Loucy (cell line): ENCODE results near the gene SLC35E1.

Experiments
- H2AFZ ChIP-seq: fragments of 200-600 bp; sonication (generic); 2 replicates; pipeline ENCODE4 v1.6.0; 2016; ENCODE audit warnings: antibody characterized with exemption, mild to moderate bottlenecking, low read length, moderate library complexity
- H3F3A ChIP-seq: fragments of 200-600 bp; 2 replicates; pipeline ENCODE4 v1.6.0; 2016; ENCODE audit warnings: antibody characterized with exemption, low read depth, mild to moderate bottlenecking
- H3K27me3 ChIP-seq: fragments of 200-600 bp; sonication (generic); 2 replicates; pipeline ENCODE4 v1.6.1; 2014; ENCODE audit warnings: low read length, mild to moderate bottlenecking; ENCODE audit not compliant: insufficient read depth, poor library complexity, severe bottlenecking
- H3K36me3 ChIP-seq: fragments of 200-600 bp; sonication (generic); 2 replicates; pipeline ENCODE4 v1.6.1; 2016; ENCODE audit warnings: low read length; ENCODE audit not compliant: insufficient read depth
- H3K4me1 ChIP-seq: fragments of 200-600 bp; sonication (generic); 2 replicates; pipeline ENCODE4 v1.5.1; 2014; ENCODE audit warnings: low read length, mild to moderate bottlenecking; ENCODE audit not compliant: insufficient read depth, poor library complexity, severe bottlenecking
- H3K4me2 ChIP-seq: fragments of 200-600 bp; sonication (generic); 2 replicates; pipeline ENCODE4 v1.6.0; 2014; ENCODE audit warnings: antibody characterized with exemption, low read length, low read depth, mild to moderate bottlenecking; ENCODE audit not compliant: poor library complexity, severe bottlenecking
- H3K4me3 ChIP-seq: fragments of 200-600 bp; sonication (generic); 2 replicates; pipeline ENCODE4 v1.5.1; 2014; ENCODE audit warnings: low read length, mild to moderate bottlenecking, mixed read lengths; ENCODE audit not compliant: poor library complexity, severe bottlenecking
- H3K79me2 ChIP-seq: fragments of 200-600 bp; sonication (generic); 2 replicates; pipeline ENCODE4 v1.6.1; 2014; ENCODE audit warnings: low read length; ENCODE audit not compliant: insufficient read depth
- H3K9ac ChIP-seq: fragments of 200-600 bp; sonication (generic); 2 replicates; pipeline ENCODE4 v1.6.0; 2014; ENCODE audit warnings: mild to moderate bottlenecking, low read depth, low read length, moderate library complexity; ENCODE audit not compliant: poor library complexity, severe bottlenecking
- H3K9me2 ChIP-seq: fragments of 200-600 bp; sonication (generic); replicated peaks from 2 replicates; pipeline ENCODE4 v1.6.1; 2016; ENCODE audit warnings: low read depth, low read length, mixed read lengths
- H3K9me3 ChIP-seq: fragments of 200-600 bp; sonication (generic); 2 replicates; pipeline ENCODE4 v1.6.1; 2014; ENCODE audit warnings: mild to moderate bottlenecking, antibody characterized with exemption, low read length, low read depth; ENCODE audit not compliant: insufficient read depth
- H4K20me1 ChIP-seq: fragments of 200-600 bp; sonication (generic); 2 replicates; pipeline ENCODE4 v1.6.0; 2014; ENCODE audit warnings: antibody characterized with exemption, low read length, mild to moderate bottlenecking; ENCODE audit not compliant: insufficient read depth, poor library complexity, severe bottlenecking
- CTCF ChIP-seq: fragments of 200-600 bp; sonication (generic); conservative IDR thresholded peaks from 2 replicates; pipeline ENCODE4 v1.5.1; 2014; ENCODE audit warnings: mild to moderate bottlenecking, antibody characterized with exemption, low read length
- EZH2phosphoT487 ChIP-seq: fragments of 200-600 bp; IDR thresholded peaks from 2 replicates; pipeline ENCODE4 v1.6.1; 2018; ENCODE audit warnings: antibody characterized with exemption, mild to moderate bottlenecking, moderate library complexity, borderline replicate concordance

Gene SLC35E1

GRCh38 chr19:16605115-16605514 is 32.9 kb upstream of the SLC35E1 start:
- H3K9ac ChIP-seq = no peak overlapping the region
- TF ChIP-seq CTCF = no peak
- TF ChIP-seq EZH2phosphoT487 = no peak
- H3F3A ChIP-seq = no peaks in the 10 kb centered on the region
- H3K4me1 ChIP-seq = no peaks in the 10 kb centered on the region
- H3K9me2 ChIP-seq = no peaks in the 10 kb centered on the region
- peaks cover 97% of the 10 kb centered on the region for H3K79me2 ChIP-seq
- H3K9me3 ChIP-seq = no peaks in the 10 kb centered on the region
- H3K27me3 ChIP-seq = no peaks in the 10 kb centered on the region
- no peak overlapping the region for H3K4me3 ChIP-seq
- peaks cover 8% of the 10 kb centered on the region; the same call in 1 of the 2 replicates for H3K36me3 ChIP-seq
- no peak overlapping the region for H2AFZ ChIP-seq
- no peak overlapping the region for H3K4me2 ChIP-seq
- H4K20me1 ChIP-seq = peaks cover 68% of the 10 kb centered on the region

GRCh38 chr19:16604615-16605014 is 32.4 kb upstream of the SLC35E1 start:
- Histone ChIP-seq H3K79me2 (peaks cover 97% of the 10 kb centered on the region), H3K9ac (no peak overlapping the region), H3K9me3 (no peaks in the 10 kb centered on the region), H3K4me3 (no peak overlapping the region), H3K4me1 (no peaks in the 10 kb centered on the region), H3K36me3 (peaks cover 8% of the 10 kb centered on the region; the same call in 1 of the 2 replicates), H3K27me3 (no peaks in the 10 kb centered on the region), H2AFZ (no peak overlapping the region), H3F3A (no peaks in the 10 kb centered on the region), H4K20me1 (peaks cover 66% of the 10 kb centered on the region), H3K9me2 (no peaks in the 10 kb centered on the region), H3K4me2 (no peak overlapping the region)
- TF ChIP-seq EZH2phosphoT487 (no peak), CTCF (no peak)

- TF ChIP-seq CTCF = no peak
- TF ChIP-seq EZH2phosphoT487 = no peak
- H3K27me3 ChIP-seq = no peaks in the 10 kb centered on the region
- H3K9me3 ChIP-seq = no peaks in the 10 kb centered on the region
- H2AFZ ChIP-seq = no peak overlapping the region
- no peak overlapping the region for H3K4me2 ChIP-seq
- peaks cover 61% of the 10 kb centered on the region for H4K20me1 ChIP-seq
- peaks cover 97% of the 10 kb centered on the region for H3K79me2 ChIP-seq
- no peak overlapping the region for H3K9ac ChIP-seq
- no peaks in the 10 kb centered on the region for H3F3A ChIP-seq
- no peaks in the 10 kb centered on the region for H3K9me2 ChIP-seq
- H3K36me3 ChIP-seq = peaks cover 8% of the 10 kb centered on the region; the same call in 1 of the 2 replicates
- no peak overlapping the region for H3K4me3 ChIP-seq
- no peaks in the 10 kb centered on the region for H3K4me1 ChIP-seq
These were observed 30.9 kb upstream of the SLC35E1 start for GRCh38 chr19:16603090-16603489.
